Inferior parietal cortex (tissue), 1 donor: ENCODE measurements around the gene FBXO3.
"Not testable (repeated sequence)": the region's sequence is repeated elsewhere in the genome, so short reads cannot be mapped to it uniquely, and the experiment has no call there.

Source experiments
- DNase-seq: peaks from one replicate; pipeline ENCODE4 v3.0.0-alpha.2; 2016; ENCODE audit errors: extremely low spot score

FBXO3 gene

DNA sequence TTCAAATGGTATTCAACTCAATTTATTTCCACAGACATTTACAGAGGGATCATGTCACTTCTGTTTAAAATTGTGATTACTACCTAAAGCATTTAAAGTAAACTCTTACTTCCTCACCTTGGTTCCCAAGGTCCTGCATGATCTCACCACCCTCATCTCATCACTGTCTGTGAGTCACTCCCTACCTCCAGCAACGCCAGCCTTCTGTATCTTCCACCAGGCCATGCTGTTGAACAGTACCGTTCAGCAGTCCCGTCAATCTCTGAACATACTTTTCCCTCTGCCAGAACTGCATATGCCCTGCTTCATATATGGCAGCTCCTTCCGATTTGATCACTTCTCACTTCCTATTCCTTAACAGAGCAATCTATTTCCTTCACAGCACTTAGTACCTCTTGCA, 2.0 kb downstream of the FBXO3 start:
- no peak for DNase-seq

DNA sequence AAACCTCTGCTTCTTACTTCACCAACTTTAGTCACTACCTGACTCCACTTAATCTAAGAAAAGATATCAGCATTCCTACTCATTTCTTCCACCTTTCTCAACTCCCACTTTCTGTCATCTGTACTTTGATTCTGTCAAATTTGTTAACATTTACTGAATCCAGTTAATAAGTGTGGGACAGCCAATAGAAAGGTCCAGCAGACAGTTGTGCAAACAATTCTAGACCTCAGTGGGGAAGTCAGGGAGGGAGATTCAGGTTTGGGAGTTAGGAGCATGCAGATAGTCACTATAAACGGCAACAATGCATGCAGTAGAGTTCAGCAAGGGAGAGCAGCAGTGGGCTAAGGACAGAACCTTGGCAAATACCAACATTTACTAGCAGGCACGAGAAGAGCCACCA, 4.1 kb downstream of the FBXO3 start:
- no peak for DNase-seq

DNA sequence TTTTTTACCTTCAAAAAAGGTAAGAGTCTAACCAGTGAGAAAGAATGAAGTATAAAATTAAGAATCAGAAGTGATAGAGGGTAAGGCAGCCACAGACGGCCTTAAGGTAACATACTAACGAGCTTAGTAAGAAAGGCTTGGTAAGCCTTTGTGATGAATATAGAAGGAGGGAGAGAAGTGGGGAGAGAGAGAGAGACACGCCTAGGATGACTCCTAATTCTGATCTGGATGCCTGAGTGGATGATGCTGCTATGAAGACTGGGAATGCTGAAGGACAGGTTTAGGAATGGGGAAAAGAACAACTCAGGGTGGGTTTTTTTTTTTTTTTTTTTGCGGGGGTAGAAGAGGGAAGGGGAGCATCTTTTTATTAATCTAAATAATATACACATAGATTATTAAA, 4.8 kb downstream of the FBXO3 start:
- DNase-seq, result no peak

DNA sequence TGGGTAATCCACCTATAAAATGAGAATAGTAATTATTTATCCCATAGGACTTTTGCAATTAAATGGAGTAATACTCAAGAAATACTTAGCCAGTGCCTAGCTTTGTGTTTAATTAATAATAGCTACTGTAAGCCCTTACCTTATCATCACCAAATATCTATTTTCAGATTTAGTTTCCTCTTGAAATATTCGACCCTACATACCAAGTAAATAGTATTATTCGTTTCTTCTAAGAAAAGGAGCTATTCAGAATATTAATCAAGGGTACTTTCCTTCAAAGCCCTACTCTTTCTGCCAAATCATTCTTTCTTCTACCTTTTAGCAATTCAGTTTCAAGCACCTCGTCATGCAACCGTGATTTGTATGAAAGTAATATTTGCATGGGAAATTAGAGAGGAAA, 6.7 kb downstream of the FBXO3 start:
- no peak for DNase-seq

DNA sequence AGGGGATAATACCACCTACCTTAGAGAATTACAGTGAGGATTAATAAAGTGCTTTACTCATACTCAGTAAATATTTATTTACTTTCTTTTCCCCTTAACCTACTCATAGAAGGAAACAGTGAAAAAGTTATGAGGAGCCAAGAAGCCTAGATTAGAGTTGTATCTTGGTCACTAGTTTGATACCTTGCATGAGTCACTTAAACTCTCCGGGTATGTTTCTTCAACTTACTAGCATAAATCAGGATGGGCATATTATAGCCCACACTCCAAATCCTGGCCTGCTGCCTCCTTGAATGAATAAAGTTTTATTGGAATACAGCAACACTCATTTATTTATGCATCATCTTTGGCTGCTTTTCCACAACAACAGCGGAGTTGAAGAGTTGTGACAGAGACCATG, 8.2 kb downstream of the FBXO3 start:
- no peak for DNase-seq

DNA sequence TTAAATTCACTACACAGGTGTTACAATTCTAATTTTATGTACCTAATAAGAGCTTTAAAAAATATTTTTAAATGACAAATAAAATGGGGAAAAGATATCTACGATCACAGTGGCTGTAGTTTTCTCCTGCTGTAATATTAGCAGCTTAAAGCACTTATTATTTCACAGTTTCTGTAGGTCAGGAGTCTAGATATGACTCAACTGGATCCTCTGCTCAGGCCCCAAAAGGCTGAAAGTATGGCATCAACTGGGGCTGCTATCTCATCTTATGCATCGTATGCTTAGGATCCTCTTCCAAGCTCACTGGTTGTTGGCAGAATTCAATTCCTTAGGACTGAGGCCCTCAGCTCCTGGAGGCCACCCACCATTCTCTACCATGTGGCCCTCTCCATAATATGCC, 12.8 kb downstream of the FBXO3 start:
- DNase-seq, result no peak

DNA sequence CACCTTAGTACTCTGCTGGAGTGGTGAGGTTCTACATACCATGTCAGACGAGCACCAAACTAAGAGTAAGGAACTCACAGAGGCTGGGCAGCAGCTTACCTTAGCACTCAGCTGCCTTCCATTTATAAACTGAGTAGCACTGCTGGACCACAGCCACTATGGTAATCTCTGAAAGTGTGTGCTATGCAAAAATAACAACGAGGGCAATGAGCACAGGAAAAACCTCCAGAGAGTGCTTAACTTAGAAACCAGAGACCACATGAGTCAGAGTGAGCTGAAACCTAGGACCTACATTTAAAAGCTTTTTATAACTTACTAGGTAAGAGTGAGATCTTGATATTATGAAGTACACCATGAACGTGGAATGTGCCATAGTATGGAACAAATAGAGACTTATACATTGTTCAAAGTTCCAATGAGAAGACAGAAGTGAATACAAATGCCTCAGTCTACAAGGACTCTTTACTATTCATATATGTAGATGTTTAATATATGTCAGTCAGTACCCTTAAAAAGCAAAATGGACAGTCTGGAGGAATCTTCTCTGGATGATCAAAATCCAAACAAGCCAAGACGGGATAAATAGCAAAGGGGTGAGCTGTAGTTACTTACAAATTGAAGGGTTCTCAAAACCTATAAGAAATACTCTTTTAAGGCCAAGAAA, 20.9 kb downstream of the FBXO3 start:
- no peak for DNase-seq

DNA sequence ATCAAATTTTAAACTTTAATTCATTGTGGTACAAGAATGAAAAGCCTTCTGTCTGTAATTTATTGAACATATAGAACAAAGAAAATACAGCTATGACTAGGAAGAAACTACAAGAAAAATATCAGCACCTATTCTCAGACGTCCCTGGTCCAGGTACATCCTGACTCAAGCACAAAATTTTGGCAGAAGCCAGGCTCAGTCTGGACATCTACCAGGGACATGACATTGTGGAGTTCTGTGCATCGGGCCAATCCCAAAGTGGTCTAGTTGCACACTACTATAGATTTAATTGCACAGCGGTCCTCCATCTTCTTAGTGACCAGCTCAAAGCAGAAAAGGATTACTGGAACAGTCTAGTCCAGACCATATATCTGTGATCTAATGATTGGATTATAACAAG, 22.4 kb downstream of the FBXO3 start:
- no peak for DNase-seq

DNA sequence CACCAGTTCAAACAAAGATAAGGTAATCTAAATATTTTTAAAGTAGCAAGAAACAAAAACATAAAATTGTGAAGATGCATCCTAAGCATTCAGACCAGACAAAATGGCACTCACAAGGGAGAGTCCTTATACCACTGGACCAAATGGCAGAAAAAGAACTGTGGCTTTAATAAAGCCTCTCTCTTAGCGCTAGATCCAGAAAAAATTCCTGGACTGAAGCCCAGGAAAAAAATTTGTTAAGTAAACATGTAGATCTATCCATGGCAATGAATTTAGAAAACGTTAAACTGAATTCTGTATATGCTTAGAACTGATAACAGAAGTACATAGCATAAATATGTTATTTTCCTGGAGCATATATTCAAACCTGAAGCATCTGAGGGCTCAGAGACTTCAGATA, 26.3 kb downstream of the FBXO3 start:
- DNase-seq, result no peak

DNA sequence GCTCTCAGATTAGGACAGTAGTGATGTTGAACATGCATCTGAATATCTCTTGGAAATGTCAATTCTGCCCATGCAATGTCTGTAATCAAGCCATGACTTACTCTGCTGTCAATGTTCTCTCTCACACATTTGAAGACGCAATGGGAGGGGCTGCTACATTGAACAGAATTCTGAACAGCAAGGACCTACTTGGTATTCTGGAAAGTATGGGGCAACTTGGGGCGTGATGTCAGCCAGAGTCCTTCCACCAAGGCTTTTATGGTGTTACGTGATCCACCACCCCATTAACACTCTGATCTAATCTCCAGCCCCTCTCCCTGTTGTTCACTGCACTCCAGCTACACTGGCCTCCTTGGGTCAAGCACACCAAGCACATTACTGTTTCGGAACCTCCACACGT, 31.0 kb downstream of the FBXO3 start:
- no peak for DNase-seq

DNA sequence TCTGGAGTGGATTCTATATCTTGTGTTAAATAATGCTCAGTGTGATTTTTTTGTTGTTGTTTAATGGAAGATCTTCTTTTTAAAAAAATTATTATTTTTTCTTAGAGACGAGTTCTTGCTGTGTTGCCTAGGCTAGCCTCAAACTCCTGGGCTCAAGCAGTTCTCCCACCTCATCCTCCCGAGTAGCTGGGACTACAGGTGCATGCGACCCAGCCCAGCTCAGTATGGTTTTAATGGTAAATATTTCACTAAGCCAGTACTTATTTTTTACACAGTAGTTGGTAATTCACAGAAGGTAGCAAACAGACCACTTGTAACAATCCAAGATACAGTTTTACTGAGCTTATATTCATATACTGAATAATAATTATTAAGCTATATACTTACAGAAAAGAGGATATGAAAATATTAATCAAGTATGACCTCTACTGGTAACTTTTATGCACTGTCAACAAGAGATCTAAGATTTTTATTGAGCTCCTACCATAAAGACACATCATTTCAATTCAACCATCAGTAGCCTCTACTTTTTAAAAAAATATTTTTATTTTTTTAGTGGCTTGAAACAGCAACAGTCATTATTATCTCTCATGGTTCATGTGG, 32.0 kb downstream of the FBXO3 start:
- DNase-seq, result no peak

DNA sequence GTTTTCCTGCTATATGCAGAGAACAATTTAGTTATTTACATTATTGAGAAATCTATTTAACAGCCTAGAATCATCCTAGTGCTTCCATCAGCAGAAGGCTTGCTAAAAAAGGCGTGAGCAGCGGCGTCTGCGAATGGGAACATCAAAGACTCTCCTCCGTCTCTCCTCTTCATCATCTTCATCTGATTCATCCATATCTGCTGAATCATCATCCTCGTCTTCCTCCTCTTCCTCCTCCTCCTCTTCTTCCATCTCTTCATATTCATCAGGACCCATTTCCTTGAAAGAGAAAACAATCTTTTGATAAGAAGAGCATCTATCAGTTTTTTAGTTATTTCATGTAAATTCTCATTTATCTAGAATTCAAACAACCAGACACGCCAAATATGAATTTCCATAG, 32.5 kb downstream of the FBXO3 start:
- no peak for DNase-seq

DNA sequence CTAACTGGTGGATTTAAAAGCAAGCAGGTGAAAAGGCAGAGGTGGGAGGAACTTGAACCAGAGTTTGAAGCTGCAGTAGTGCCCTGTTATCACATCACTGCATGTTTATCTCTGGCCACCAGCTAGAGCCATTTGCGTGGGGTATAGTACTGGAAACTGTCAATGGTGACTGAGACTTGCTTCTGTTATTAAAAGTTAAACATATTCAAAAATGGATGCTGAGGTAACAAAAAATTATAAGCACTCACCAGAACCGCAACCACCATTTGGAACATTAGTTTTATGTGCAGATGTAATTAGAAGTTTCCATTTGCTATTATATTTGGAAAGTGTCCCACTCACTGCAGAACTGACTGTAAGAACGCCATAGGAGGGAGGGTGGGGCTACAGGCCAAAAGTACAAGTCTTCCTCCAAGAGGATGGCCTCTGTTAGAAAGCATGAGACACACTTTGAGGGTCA, 36.9 kb downstream of the FBXO3 start:
- no peak for DNase-seq

DNA sequence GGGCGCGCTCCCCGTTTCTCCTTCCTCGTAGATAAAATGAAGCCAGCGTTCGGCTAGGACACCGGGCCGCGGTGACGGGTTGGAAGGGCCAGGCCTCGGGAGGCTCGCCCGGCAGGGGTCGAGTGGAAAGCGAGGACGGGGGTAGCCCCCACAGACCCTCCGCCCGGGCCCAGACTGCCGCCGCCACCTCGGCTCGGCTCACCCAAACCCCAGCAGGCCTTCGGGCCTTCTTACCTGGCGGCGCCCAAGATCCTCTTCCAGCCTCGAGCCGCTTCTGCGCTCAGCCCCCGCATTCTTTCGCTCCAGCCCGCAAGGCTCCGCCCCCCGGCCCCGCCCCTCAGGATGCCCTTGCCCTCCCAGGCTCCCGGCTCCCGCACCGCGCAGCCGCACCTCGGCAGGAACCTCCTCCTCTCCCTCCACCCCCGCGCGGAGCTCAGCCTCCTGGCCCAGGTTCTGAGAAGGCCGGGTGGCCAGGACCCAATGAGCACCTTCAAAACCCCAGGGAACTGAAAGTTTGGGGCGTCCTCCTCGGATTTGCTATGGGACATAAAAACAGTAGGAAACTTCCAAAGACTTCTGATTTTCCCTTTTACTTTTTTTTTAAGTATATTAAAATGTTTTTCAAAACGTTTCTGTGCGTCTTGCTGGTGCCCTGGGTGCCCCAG, 38.0 kb downstream of the FBXO3 start, which contains the start of gene CD59:
CD59 (minus strand) TSS at position 276 of the 665 bp plus-strand sequence. CDS start 13,978 bp downstream, outside the sequence.
- DNase-seq, result peak; percentile 79

DNA sequence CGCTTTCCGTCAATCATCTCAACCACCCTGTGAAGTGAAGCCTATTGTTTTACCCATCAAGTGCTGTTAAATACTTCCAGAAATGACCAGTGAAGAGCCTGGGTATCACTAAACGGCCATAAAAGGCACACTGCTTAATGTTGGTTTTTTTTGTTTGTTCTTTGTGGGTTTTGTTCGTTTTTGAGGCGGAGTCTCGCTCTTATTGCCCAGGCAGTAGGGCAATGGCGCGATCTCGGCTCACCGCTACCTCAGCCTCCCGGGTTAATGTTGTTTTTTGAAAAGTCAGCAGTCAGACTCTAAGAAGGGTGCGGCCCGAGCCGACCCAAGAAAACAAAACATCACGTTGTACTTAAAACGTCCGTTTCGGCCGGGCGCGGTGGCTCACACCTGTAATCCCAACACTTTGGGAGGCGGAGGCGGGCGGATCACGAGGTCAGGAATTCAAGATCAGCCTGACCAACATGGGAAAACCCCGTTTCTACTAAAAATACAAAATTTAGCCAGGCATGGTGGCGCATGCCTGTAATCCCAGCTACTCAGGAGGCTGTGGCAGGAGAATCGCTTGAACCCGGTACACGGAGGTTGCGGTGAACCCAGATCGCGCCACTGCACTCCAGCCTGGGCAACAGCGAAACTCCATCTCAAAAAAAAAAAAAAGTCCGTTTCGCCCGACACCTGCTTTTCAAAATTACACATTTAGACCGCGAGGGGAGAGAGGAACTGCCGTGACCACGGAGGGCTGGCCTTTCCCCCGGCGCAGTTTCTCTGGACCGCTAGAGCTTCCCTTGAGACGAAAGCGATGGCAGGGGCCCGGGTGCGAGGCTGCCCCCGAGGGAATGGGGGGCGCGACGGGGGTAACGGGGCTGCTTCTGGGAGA, 38.8 kb downstream of the FBXO3 start:
- DNase-seq, result no peak

DNA sequence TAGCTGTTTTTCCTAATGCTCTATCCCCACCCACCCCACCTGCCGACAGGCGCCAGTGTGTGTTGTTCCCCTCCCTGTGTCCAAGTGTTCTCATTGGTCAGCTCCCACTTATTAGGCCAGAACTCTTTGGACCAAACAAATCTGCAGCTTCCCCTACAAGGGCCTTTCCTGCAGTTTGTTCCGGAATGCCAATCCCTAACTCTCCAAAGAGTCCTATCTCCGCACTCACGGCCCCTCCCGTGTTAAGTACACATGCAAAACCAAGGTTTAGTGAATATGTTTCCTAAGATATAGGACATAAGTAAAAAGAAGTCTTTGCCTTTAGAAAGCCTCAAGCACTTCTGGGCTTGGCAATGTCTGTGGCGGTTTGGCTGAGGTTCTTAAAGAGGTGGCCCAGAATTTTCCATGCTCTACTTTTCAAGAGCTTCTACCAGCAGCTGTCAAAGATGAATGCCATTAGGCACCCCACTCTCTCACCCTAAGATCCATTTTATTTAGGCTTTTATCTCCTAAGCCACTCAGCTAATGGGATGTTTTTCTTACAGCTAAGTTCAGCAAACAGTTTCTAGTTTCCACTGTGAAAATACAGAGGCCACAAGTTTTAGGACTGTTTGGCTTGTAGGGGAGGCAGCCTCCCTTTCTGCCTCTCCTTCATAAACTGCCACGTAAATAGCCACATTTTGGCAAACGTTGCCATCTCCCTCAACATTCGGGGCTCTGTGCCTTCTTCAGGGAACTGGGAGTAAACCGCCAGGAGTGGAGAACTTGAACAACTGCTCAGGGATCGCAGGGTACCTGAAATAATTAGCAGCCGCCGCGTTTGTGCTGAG, 39.7 kb downstream of the FBXO3 start:
- DNase-seq, result no peak

DNA sequence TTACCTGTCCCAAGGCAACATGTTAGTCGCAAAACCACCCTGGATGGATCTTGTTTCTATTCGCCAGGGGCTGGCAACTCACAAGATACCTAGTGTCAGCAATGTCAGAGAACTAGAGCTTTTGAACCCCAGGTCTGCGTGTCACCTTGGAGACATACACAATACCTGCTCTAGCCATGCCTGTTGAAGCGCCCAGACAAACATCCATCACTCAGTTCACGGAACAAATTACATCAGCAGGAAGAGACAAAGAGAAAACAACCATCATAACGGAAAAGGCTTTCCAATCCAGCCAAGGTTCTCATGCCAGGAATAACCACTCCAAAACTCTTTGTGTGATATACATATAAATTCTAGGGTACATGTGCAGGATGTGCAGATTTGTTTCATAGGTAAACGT, 40.3 kb downstream of the FBXO3 start:
- no peak for DNase-seq

DNA sequence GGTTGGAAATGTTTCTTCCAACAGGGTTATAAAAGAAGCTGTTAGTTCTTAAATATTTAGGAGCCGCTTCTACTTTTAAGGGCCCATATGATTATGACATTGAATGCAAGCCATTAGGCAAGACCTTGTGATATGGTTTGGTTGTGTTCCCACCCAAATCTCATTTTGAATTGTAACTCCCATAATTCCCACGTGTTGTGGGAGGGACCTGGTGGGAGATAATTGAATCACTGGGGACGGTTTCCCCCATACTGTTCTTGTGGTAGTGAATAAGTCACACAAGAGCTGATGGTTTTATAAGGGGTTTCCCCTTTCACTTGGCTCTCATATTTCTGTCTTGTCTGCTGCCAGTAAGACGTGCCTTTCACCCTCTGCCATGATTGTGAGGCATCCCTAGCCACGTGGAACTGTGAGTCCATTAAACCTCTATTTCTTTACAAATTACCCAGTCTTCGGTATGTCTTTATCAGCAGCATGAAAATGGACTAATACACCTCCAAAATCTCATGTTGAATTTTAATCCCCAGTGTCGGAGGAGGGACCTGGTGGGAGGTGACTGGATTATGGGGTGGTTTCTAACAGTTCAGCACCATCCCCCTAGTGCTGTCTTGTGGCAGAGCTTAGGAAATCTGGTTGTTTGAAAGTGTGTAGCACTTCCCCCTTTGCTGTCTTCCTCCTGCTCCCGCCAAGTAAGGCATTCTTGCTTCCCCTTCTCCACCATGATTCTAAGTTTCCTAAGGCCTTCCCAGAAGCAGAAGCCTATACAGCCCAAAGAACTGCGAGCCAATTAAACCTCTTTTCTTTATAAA, 42.4 kb downstream of the FBXO3 start:
- DNase-seq, result no peak

DNA sequence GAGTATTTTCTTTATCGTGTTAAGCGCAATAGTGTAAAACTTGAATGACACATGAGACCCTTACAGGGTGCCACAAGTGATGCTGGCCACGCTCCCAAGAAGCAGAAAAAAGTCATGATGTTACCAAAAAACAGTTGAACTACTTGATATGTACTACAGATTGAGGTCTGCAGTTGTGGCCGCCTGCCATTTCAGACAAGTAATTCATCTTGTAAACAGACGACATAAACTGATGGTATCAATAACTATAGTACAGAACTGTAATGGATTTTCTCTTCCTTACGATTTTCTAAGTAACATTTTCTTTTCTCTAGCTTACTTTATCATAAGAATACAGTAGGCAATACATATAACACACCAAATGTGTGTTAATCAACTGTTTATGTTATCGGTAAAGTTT, 43.6 kb downstream of the FBXO3 start:
- DNase-seq, result no peak

DNA sequence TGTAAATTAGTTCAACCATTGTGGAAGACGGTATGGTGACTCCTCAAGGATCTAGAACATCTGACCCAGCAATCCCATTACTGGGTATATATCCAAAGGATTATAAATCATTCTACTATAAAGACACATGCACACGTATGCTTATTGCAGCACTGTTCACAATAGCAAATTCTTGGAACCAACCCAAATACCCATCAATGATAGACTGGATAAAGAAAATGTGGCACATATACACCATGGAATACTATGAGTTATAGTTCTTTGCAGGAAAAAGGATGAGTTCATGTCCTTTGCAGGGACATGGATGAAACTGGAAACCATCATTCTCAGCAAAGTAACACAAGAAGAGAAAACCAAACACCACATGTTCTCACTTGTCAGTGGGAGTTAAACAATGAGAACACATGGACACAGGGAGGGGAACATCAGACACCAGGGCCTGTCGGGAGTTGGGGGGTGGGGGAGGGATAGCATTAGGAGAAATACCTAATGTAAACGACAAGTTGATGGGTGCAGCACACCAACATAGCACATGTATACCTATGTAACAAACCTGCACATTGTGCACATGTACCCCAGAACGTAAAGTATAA, 45.2 kb downstream of the FBXO3 start:
- not testable (repeated sequence) for DNase-seq
